Measurements from ENCODE around the gene CRBN.

CRBN gene

GRCh38 chr3:3109407-3110298, 69.8 kb downstream of the CRBN start:
- peak in 1 of 2 donors; percentile 25 for DNase-seq

GRCh38 chr3:3107858-3108257, 71.6 kb downstream of the CRBN start:
- no peak for DNase-seq

- no peak for DNase-seq
Measured at GRCh38 chr3:3107181-3107580, 72.3 kb downstream of the CRBN start.

DNA sequence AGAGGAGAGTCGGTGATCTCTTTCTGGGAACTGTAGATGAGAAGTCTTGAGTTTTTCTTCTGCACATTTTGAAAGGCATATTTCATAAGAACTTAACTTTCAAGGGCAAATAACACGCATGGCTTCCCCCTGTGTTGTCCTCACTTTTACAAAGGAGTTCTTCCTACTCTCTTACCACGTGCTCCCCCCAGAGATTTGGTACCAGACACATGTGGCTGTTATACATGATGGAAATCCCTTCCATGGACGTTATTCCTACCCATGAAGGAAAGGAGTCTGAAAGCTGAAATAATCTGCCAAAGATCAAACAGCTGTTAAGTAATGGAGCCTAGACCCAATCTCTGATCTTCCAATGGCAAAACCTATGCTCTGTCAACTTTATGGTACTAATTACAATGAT, 73.7 kb downstream of the CRBN start:
- DNase-seq = no peak

DNA sequence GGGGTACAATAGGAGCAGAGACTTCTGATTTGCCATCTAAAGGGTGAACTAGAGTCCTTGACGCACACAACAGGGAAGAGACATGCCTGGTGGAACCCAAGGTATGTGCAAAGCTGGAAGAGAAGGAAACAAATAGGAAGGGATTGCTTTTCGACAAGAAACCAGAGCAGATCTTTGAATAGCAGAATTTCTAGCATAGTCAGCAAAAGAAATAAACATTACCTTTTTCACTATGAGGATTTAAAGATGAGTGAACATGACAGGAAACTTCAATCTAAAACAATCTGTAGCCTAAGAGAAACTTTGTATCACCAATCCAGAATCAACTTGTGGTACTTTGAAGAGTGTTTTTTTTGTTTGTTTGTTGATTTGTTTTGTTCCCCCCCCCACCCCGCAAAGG, 74.2 kb downstream of the CRBN start:
- no peak for DNase-seq

GRCh38 chr3:3102751-3103150, 76.7 kb downstream of the CRBN start:
- no peak for DNase-seq

GRCh38 chr3:3101660-3102458, 77.6 kb downstream of the CRBN start:
- DNase-seq = no peak

All from CD4-positive, alpha-beta T cell treated with Interleukin-1 beta for 1 hour (primary cell).